ENCODE results near the gene SHC2. TPM values are rescaled to one million over a fixed set of nuclear protein-coding genes. Genes with fewer than 3 reads are reported as not detected.
"Not testable (repeated sequence)": the region's sequence is repeated elsewhere in the genome, so short reads cannot be mapped to it uniquely, and the experiment has no call there.

The SHC2 gene
- total RNA-seq, 1 donor from 2014 or later = 29.1 TPM

GRCh38 chr19:392375-392970 is 68.4 kb downstream of the SHC2 start:
- no peak for DNase-seq (ENCODE audit: low spot score)

GRCh38 chr19:391726-392374 is 69.0 kb downstream of the SHC2 start:
- no peak for DNase-seq (ENCODE audit: low spot score)

- DNase-seq (ENCODE audit: low spot score) = no peak
Observed at GRCh38 chr19:391207-391557, 69.7 kb downstream of the SHC2 start.

- no peak for DNase-seq (ENCODE audit: low spot score)
Observed at GRCh38 chr19:390386-391206, 70.2 kb downstream of the SHC2 start.

GRCh38 chr19:389935-390289 is 70.9 kb downstream of the SHC2 start:
- DNase-seq (ENCODE audit: low spot score) = no peak

GRCh38 chr19:389255-389934 is 71.4 kb downstream of the SHC2 start:
- no peak for DNase-seq (ENCODE audit: low spot score)

- DNase-seq (ENCODE audit: low spot score) = no peak
Observed at GRCh38 chr19:388691-389090, 72.1 kb downstream of the SHC2 start.

GRCh38 chr19:387777-388176 is 73.1 kb downstream of the SHC2 start:
- no peak for DNase-seq (ENCODE audit: low spot score)

- DNase-seq (ENCODE audit: low spot score) = not testable (repeated sequence)
Observed at GRCh38 chr19:386632-387301, 74.1 kb downstream of the SHC2 start.

GRCh38 chr19:386189-386588 is 74.6 kb downstream of the SHC2 start:
- DNase-seq (ENCODE audit: low spot score) = not testable (repeated sequence)

- DNase-seq (ENCODE audit: low spot score) = no peak
Observed at GRCh38 chr19:384799-385169, 76.0 kb downstream of the SHC2 start.

GRCh38 chr19:383922-384798 is 76.7 kb downstream of the SHC2 start:
- DNase-seq (ENCODE audit: low spot score) = peak; percentile 88

- no peak for DNase-seq (ENCODE audit: low spot score)
Observed at GRCh38 chr19:383040-383439, 77.8 kb downstream of the SHC2 start.

GRCh38 chr19:382578-382977 is 78.3 kb downstream of the SHC2 start:
- DNase-seq (ENCODE audit: low spot score) = not testable (repeated sequence)

- DNase-seq (ENCODE audit: low spot score) = not testable (repeated sequence)
Observed at GRCh38 chr19:381901-382300, 78.9 kb downstream of the SHC2 start.

- not testable (repeated sequence) for DNase-seq (ENCODE audit: low spot score)
Observed at GRCh38 chr19:380618-381219, 80.1 kb downstream of the SHC2 start.

- peak; percentile 72 for DNase-seq (ENCODE audit: low spot score)
Observed at GRCh38 chr19:379796-380195, 81.0 kb downstream of the SHC2 start.

GRCh38 chr19:378706-379105 is 82.1 kb downstream of the SHC2 start:
- no peak for DNase-seq (ENCODE audit: low spot score)

- peak; percentile 77 for DNase-seq (ENCODE audit: low spot score)
Observed at GRCh38 chr19:377801-378581, 82.8 kb downstream of the SHC2 start.

Data from mesenteric fat pad (tissue), 1 donor.